Myocyte (in vitro differentiated cells): ENCODE data around the gene INSYN2B. TPM values are rescaled to one million over a fixed set of nuclear protein-coding genes. Genes with fewer than 3 reads are reported as not detected.

ENCODE experiments used
- microRNA counts: library from miRNA; unstranded; fragments of <30 nt; microRNA quantifications from one replicate; lab custom pipeline; 2016
- microRNA-seq: library from miRNA; unstranded; fragments of <30 nt; microRNA quantifications from one replicate; pipeline ENCODE4, GENCODE V29; 2016
- total RNA-seq: library from RNA; depleted of rRNA; stranded (reverse); fragments of >200 nt; gene quantifications from 2 replicates; pipeline ENCODE4 v1.2.3, GENCODE V29; 2014

INSYN2B gene
- total RNA-seq, 1 donor from 2014 or later: 0.24 TPM

MicroRNAs within 50 kb of the gene (microRNA counts, 767-probe panel; counts per million panel counts)
- 7,150 counts per million, percentile 17 among the panel's probes with 10 or more counts for microRNA hsa-miR-378e (lab: Ali Mortazavi, UCI)

Small RNA genes lying within 50 kb of the gene (microRNA-seq; reads per million reads assigned to microRNA genes)
- gene MIR378E: not detected

Other genes starting within 250 kb of the INSYN2B start
- not detected in 2 replicates for gene FOXI1, start 125.4 kb upstream of the INSYN2B start, total RNA-seq